Posterior cingulate gyrus (tissue), 11 donors: ENCODE data around the gene CR1L.
"Not testable (repeated sequence)": the region's sequence is repeated elsewhere in the genome, so short reads cannot be mapped to it uniquely, and the experiment has no call there.

ENCODE experiments used
- DNase-seq, 10 donors: peaks; one replicate each; pipeline versions ENCODE4 v3.0.0 to v3.0.0-alpha.2; 2020 to 2021; ENCODE audit warnings: mixed read lengths in 3 of 10
- intact Hi-C: fragments of 100-400 bp; cut with DNase I; formaldehyde crosslinking; loops from one replicate; pipeline ENCODE4 v1.15.1; 2023

CR1L gene

GRCh38 chr1:207645635-207646081 lies 725 bp downstream of the CR1L start:
- DNase-seq: no peak
- intact Hi-C loops: no loop called here

DNA sequence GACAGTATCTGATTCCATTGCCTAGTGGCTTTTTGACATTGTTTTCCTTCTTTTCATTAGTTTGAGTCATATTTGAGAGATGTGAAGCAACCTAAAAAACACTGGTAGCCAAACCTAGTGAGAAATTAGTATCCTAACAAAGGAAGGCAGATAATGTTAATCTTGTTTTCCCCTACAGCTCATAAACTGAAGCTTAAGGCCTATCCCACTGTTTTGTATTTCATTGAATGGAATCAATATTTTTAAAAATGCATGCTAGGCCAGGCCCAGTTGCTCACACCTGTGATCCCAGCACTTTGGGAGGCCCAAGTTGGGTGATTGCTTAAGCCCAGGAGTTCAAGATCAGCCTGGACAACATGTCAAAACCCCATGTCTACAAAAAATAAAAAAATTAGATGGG lies 1.2 kb downstream of the CR1L start:
- DNase-seq: no peak
- intact Hi-C loops: no loop called here

DNA sequence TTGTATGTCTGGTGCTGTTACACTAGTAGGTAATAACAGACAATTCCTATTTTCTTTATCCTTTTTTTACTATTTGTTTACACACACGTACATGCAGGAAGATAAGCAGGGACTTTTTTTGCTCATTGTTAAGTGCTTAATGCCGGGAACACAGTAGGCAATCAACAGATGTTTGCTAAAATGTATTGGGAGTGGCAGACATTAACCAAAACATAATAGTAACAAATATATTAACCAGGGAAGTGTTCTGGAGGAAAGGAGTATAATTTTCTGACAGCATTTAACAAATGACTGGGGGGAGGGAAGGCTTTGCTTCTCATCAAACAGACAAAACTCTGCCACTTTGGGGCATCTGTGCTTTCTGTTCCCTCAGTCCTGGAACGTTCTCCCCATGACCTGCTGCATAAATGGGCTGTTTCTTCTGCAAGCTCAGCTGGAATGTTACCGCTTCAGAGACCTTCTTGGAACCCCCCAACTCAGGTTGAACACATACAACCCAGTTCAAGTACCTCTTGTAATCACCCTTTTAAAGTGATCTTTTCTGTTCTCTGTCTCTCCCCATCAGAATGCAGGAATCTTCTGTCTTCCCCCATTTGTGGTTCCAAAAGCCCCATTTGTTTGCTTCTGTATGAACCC lies 2.1 kb downstream of the CR1L start:
- DNase-seq: no peak
- intact Hi-C loops: no loop called here

- DNase-seq: no peak
- intact Hi-C loops: no loop called here
These were observed 2.9 kb downstream of the CR1L start for GRCh38 chr1:207647671-207648333.

- intact Hi-C loops: no loop called here
- DNase-seq: no peak
These were observed 3.6 kb downstream of the CR1L start for GRCh38 chr1:207648334-207649209.

DNA sequence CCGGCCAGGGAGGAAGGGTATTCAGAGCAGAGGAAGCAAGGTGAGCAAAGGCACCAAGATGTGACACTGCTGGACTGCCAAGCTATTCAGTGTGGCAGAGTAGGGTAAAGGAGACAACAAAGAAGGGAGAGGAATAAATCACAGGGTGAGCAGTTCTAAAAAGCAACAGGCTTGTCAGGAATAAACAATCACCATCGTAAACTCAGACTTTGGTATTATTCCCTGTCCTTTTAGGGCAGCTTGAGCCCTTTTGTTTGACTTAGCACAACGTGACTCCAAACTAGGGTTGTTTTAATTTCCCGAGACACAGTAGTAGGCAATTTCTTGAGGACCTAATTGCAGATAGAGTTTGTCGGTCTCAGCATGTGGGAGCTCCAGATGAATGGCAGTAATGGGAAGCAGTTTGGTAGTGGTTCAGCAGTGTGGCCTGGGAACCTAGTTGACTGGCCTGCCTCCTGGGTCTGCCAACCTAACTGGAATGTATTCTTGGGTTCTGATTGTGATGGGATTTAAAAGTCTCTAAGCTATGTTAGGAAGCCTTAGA lies 4.3 kb downstream of the CR1L start:
- no peak for DNase-seq
- intact Hi-C loops: no loop called here

DNA sequence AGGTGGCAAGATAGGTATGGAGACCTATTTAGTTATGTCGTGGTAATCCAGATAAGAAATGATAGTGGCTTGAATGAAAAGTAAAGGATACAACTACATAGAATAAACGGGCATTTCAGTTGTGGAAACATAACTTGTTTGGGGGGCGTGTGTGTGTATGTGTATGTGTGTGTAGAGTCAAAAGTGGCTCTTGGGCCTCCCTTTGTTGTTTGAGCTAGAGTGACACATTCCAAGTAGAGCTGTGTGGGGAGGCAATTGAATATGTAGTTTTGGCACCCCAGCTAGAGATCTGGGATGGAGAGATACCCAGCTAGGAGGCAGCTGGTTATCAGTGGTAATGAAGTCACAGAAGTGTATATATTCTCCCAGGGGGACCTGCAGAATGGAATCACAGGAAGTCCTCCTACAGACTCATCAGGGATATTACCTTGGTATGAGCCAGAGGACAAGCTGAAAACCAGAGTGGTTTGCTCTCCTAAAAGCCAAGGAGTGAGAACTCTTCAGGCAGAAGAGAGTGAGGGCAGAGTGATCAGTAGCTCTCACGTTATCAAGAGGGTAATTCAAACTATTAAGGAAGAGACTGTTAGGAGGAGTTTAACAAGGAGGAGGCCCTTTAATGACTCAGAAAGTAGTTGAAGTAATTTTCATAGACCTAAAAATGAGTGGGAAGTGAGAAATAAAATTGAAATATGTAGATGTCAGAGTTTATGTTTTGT lies 5.1 kb downstream of the CR1L start:
- no peak for DNase-seq
- intact Hi-C loops: no loop called here

DNA sequence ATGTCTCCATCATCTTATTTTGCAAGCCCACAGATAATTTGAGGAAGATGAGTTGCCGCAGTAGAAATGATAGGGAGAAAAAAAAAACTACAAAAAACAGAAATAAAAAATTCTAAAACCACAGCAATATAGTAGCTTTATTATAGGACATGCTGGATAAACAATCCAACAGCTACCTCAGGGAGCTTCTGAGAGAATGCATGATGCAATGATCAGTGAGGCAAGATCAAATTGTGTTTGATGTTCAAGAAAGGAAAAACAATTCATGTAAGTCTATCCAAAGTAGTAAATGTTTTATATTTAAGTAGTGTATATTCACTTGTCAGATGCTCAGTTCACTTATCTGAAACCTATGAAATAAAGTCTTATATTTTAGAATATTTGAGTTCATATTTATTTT lies 6.7 kb downstream of the CR1L start:
- intact Hi-C loops: no loop called here
- DNase-seq: no peak

- DNase-seq: no peak
- intact Hi-C loops: no loop called here
These were observed 9.4 kb downstream of the CR1L start for GRCh38 chr1:207654320-207654719.

GRCh38 chr1:207658408-207658807 lies 13.5 kb downstream of the CR1L start:
- intact Hi-C loops: no loop called here
- DNase-seq: peak in 1 of 10 donors; percentile 79

DNA sequence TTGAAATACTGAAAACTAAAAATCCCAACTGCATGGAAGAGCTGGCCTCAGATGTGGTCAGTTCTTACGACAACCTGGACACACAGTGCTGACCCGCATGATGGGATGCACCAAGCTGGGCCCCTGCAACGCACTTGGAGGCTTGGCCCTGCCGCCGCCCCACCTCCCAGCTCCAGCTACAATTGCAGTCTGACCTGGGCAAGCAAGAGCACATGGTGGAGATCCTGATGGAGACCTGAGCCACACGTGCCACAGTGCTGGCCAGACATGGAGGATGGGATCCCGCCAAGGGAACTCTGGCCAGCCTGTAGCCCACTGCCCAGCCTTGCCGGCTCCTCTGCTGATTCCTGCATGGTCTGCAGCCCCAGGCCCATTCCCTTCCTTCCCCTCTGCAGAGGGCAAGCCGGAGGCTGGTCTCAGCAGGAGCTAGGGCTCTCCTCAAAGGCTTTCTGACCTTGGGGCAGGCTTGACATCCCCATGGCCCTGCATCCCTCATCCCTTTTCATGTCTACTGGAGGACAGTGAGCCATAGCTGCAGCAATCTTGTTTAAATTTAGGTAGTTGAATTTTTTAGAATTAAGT lies 14.1 kb downstream of the CR1L start:
- peak in 1 of 10 donors; percentile 69 for DNase-seq
- intact Hi-C loops: no loop called here

DNA sequence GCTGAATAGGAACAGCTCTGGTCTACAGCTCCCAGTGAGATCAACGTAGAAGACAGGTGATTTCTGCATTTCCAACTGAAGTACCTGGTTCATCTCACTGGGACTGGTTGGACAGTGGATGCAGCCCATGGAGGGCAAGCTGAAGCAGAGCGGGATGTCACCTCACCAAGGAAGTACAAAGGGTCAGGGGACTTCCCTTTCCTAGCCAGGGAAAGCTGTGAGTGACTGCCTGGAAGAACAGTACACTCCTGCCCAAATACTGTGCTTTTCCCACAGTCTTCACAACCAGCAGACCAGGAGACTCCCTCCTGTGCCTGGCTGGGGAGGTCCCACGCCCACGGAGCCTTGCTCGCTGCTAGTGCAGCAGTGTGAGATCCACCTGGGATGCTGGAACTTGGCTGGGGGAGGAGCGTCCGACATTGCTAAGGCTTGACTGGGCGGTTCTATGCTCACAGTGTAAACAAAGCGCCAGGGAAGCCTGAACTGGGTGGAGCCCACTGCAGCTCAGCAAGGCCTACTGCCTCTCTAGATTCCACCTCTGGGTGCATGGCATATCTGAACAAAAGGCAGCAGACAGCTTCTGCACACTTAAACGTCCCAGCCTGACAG lies 14.7 kb downstream of the CR1L start:
- DNase-seq: peak in 1 of 10 donors; percentile 57
- intact Hi-C loops: no loop called here

GRCh38 chr1:207661420-207661819 lies 16.5 kb downstream of the CR1L start:
- DNase-seq, intact Hi-C loops: not testable (repeated sequence)

DNA sequence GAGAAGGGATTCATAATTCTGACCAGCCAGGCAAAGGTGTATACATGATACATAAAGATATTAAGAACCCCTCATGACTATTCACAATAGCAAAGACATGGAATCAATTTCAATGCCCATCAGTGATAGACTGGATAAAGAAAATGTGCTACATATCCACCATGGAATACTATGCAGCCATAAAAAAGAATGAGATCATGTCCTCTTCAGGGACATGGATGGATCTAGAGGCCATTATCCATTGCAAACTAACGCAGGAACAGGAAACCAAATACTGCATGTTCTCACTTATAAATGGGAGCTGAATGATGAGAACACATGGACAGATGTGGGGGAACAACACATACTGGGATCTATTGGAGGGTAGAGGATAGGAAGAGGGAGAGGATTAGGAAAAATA lies 21.4 kb downstream of the CR1L start:
- DNase-seq: no peak
- intact Hi-C loops: no loop called here

GRCh38 chr1:207669528-207670009 lies 24.6 kb downstream of the CR1L start:
- DNase-seq: no peak
- intact Hi-C loops: no loop called here

DNA sequence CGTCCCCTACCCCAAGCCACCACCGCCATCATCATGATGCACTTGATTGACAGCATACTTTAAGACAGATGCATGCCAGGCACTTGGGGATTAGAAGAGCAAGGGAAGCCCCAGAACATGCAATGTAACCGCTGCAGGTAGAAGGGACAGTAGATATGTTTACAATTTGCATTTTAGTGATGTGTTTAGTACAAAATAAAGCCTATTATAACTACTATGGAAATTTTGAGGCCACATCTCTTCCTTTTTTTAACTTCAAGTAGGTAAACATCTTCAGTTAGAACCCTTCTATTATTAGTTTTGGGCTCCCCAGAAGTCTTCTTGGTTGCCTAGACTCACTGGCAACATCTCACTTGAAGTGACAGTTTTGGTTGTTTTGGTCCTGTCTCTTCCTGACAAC lies 25.3 kb downstream of the CR1L start:
- intact Hi-C loops: no loop called here

GRCh38 chr1:207670997-207671396 lies 26.1 kb downstream of the CR1L start:
- intact Hi-C loops: no loop called here
- DNase-seq: no peak

More for the DNA sequence above, 25.3 kb downstream of the CR1L start:
- DNase-seq: no peak

DNA sequence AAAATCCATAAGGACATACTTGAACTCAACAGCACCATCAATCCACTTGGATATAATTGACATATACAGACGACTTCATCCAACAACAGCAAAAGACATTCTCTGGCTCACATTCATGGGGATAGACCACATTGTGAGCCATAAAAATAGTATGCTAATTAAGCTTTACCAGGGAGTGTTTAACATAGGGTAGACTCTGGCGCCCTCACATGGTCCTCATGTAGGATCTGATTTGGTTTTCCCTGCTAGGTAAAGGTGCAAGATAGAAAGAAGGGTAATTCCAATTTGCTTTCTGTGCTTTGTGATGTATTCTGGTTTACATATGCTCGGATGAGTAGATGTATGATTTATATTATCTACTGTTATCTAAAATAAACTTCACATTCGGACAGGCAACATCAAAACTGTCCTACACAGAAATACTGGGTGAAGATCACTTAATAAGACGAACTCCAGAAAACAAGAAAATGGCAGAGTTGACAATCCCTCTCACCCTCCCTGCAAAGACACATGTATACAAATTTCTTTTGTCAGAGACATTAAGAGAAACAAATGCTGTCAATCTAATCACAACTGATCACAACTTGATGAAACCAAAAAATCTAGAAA lies 27.7 kb downstream of the CR1L start:
- DNase-seq: peak in 4 of 10 donors; percentile 11 to 59 (median 32)

GRCh38 chr1:207673399-207673798 lies 28.5 kb downstream of the CR1L start:
- intact Hi-C loops: no loop called here
- DNase-seq: no peak

More for the DNA sequence above, 27.7 kb downstream of the CR1L start:
- intact Hi-C loops: no loop called here
